Measurements from ENCODE around the gene ALPP.
"Not testable (repeated sequence)": the region's sequence is repeated elsewhere in the genome, so short reads cannot be mapped to it uniquely, and the experiment has no call there.

Gene ALPP

GRCh38 chr2:232382331-232383225 lies 4.0 kb downstream of the ALPP start:
- DNase-seq = no peak

GRCh38 chr2:232384466-232384865 lies 5.9 kb downstream of the ALPP start:
- DNase-seq = no peak

GRCh38 chr2:232385058-232385457 lies 6.5 kb downstream of the ALPP start:
- not testable (repeated sequence) for DNase-seq

- DNase-seq = no peak
These were observed 7.3 kb downstream of the ALPP start for GRCh38 chr2:232385660-232386489.

GRCh38 chr2:232386490-232386739 lies 7.9 kb downstream of the ALPP start:
- DNase-seq = no peak

GRCh38 chr2:232386740-232387450 lies 8.3 kb downstream of the ALPP start:
- DNase-seq = no peak

- DNase-seq = no peak
These were observed 9.1 kb downstream of the ALPP start for GRCh38 chr2:232387451-232388171.

- DNase-seq = no peak
These were observed 9.9 kb downstream of the ALPP start for GRCh38 chr2:232388324-232388891.

GRCh38 chr2:232389327-232389726 lies 10.8 kb downstream of the ALPP start:
- no peak for DNase-seq

GRCh38 chr2:232390661-232391060 lies 12.1 kb downstream of the ALPP start:
- no peak for DNase-seq

- no peak for DNase-seq
These were observed 15.0 kb downstream of the ALPP start for GRCh38 chr2:232393556-232393955.

- DNase-seq = not testable (repeated sequence)
These were observed 15.9 kb downstream of the ALPP start for GRCh38 chr2:232394431-232394830.

GRCh38 chr2:232395586-232395985 lies 17.0 kb downstream of the ALPP start:
- no peak for DNase-seq

- no peak for DNase-seq
These were observed 18.1 kb downstream of the ALPP start for GRCh38 chr2:232396683-232397082.

GRCh38 chr2:232398293-232399034 lies 19.9 kb downstream of the ALPP start:
- DNase-seq = no peak

- DNase-seq = no peak
These were observed 21.9 kb downstream of the ALPP start for GRCh38 chr2:232400256-232401015.

GRCh38 chr2:232402518-232402917 lies 24.0 kb downstream of the ALPP start:
- DNase-seq = no peak

- no peak for DNase-seq
These were observed 27.5 kb downstream of the ALPP start for GRCh38 chr2:232405943-232406510.

GRCh38 chr2:232406556-232407310 lies 28.2 kb downstream of the ALPP start, which contains the start of gene ALPG:
Gene ALPG (plus strand): TSS chr2:232406844. CDS start chr2:232406895, 51 bp downstream.
- no peak for DNase-seq

All from NCI-H1436 (cell line).